B cell (primary cell): ENCODE measurements around the gene RAE1. TPM values are rescaled to one million over a fixed set of nuclear protein-coding genes. Genes with fewer than 3 reads are reported as not detected.

Experiments
- ATAC-seq: fragments of 200-7000 bp; cut with Tn5 transposase; one replicate; pipeline ENCODE4 v1.10.0; 2021; ENCODE audit warnings: low read depth, mild to moderate bottlenecking, moderate number of reproducible peaks, moderate library complexity
- CTCF ChIA-PET: fragments of 350-600 bp; sonication (Branson Sonifier 250); formaldehyde crosslinking; loops from one replicate; lab custom pipeline; 2021; ENCODE audit warnings: antibody characterized with exemption, inconsistent platforms; lab: Charles Lee
- POLR2A ChIA-PET: fragments of 350-600 bp; sonication (Branson Sonifier 250); formaldehyde crosslinking; loops from one replicate; lab custom pipeline; 2021; ENCODE audit warnings: antibody characterized with exemption; lab: Charles Lee
- DNase-seq: peaks from one replicate; pipeline ENCODE4 v3.0.0; 2013
- H2AFZ ChIP-seq: 2 replicates; pipeline ENCODE4 v1.6.1; 2012; ENCODE audit warnings: mild to moderate bottlenecking, low read depth, low read length; ENCODE audit not compliant: insufficient read depth, poor library complexity, severe bottlenecking
- H3K27ac ChIP-seq, 2 donors: 1 replicate in 1 of 2; 2 replicates in 1 of 2; pipeline ENCODE4 v1.5.1; 2012 to 2013; ENCODE audit warnings: low read length in 2 of 2, mild to moderate bottlenecking in 2 of 2, moderate library complexity in 1 of 2
- H3K27me3 ChIP-seq, 4 experiments: fragments of 200-600 bp in 1 of 4; sonication (generic) in 1 of 4; replicated peaks in 1 of 4; 1 replicate in 2 of 4; 2 replicates in 2 of 4; pipeline versions ENCODE4 v1.6.1 to v1.7.0; 2013 to 2016; ENCODE audit warnings: low read length in 3 of 4, mild to moderate bottlenecking in 2 of 4, mixed read lengths in 1 of 4, moderate library complexity in 1 of 4; ENCODE audit not compliant: insufficient read depth in 4 of 4, control insufficient read depth in 3 of 4; ENCODE audit errors: control extremely low read depth in 1 of 4
- H3K36me3 ChIP-seq, 2 experiments: replicated peaks in 1 of 2; 1 replicate in 1 of 2; 2 replicates in 1 of 2; pipeline versions ENCODE4 v1.6.1 to v1.7.1; 2013; ENCODE audit warnings: low read length in 1 of 2; ENCODE audit not compliant: insufficient read depth in 2 of 2, control insufficient read depth in 1 of 2; ENCODE audit errors: control extremely low read depth in 1 of 2, extremely low read depth in 1 of 2
- H3K4me1 ChIP-seq, 2 donors: fragments of 200-600 bp in 1 of 2; sonication (generic) in 1 of 2; 1 replicate in 1 of 2; 2 replicates in 1 of 2; pipeline versions ENCODE4 v1.5.1 to v1.6.1; 2013 to 2017; ENCODE audit warnings: low read length in 2 of 2; ENCODE audit not compliant: control insufficient read depth in 2 of 2, insufficient read depth in 2 of 2
- H3K4me2 ChIP-seq: replicated peaks from 2 replicates; pipeline ENCODE3; 2012; ENCODE audit warnings: mild to moderate bottlenecking, low read depth, low read length; ENCODE audit not compliant: poor library complexity, severe bottlenecking
- H3K4me3 ChIP-seq, 5 experiments: fragments of 200-600 bp in 1 of 5; sonication (generic) in 1 of 5; 1 replicate in 3 of 5; 2 replicates in 2 of 5; pipeline versions ENCODE4 v1.5.1 to v1.7.0; 2011 to 2016; ENCODE audit warnings: low read length in 4 of 5, mild to moderate bottlenecking in 4 of 5, low read depth in 2 of 5, control low read depth in 1 of 5, moderate library complexity in 1 of 5; ENCODE audit not compliant: insufficient read depth in 1 of 5; ENCODE audit errors: control extremely low read depth in 1 of 5, extremely low read depth in 1 of 5
- H3K79me2 ChIP-seq: fragments of 200-600 bp; sonication (generic); one replicate; pipeline ENCODE4 v1.6.0; 2016; ENCODE audit warnings: low read length; ENCODE audit not compliant: control insufficient read depth, insufficient read depth
- H3K9ac ChIP-seq: fragments of 200-600 bp; sonication (generic); 2 replicates; pipeline ENCODE4 v1.6.1; 2017; ENCODE audit warnings: mild to moderate bottlenecking, low read length, moderate library complexity
- H3K9me3 ChIP-seq, 3 donors: one replicate each; pipeline versions ENCODE4 v1.6.1 to v1.7.1; 2013; ENCODE audit warnings: low read length in 2 of 3; ENCODE audit not compliant: control insufficient read depth in 2 of 3, insufficient read depth in 1 of 3; ENCODE audit errors: control extremely low read depth in 1 of 3
- H4K20me1 ChIP-seq: 2 replicates; pipeline ENCODE4 v1.6.0; 2012; ENCODE audit warnings: mild to moderate bottlenecking, low read length; ENCODE audit not compliant: insufficient read depth, control insufficient read depth, poor library complexity, severe bottlenecking
- H3K27ac Mint-ChIP-seq: one replicate; pipeline ENCODE4 v1.8.0; 2021; ENCODE audit warnings: mixed read lengths
- H3K27me3 Mint-ChIP-seq: one replicate; pipeline ENCODE4 v1.8.0; 2021; ENCODE audit warnings: mixed read lengths
- H3K4me1 Mint-ChIP-seq: one replicate; pipeline ENCODE4 v1.8.0; 2021; ENCODE audit warnings: mixed read lengths
- H3K4me3 Mint-ChIP-seq: one replicate; pipeline ENCODE4 v1.8.0; 2021; ENCODE audit warnings: mixed read lengths
- H3K9me3 Mint-ChIP-seq: one replicate; pipeline ENCODE4 v1.8.0; 2022; ENCODE audit warnings: mixed read lengths; ENCODE audit not compliant: insufficient read depth
- EZH2 ChIP-seq: IDR thresholded peaks from 2 replicates; pipeline ENCODE4 v1.6.1; 2012; ENCODE audit warnings: borderline replicate concordance, low read depth, mild to moderate bottlenecking, moderate library complexity, low read length; ENCODE audit not compliant: insufficient read depth, poor library complexity, severe bottlenecking
- WGBS: methylation state at CpG from one replicate; pipeline ENCODE4 v1.1.5; 2013; ENCODE audit warnings: missing lambda C conversion rate; ENCODE audit not compliant: insufficient coverage; 5-methylcytosine and 5-hydroxymethylcytosine counted together
- intact Hi-C: fragments of 100-400 bp; cut with micrococcal nuclease; formaldehyde crosslinking; loops from one replicate; pipeline ENCODE4 v1.10.0; 2022
- polyA plus RNA-seq: library from polyadenylated mRNA; depleted of rRNA; stranded (reverse); fragments of >200 nt; gene quantifications from 2 replicates; pipeline ENCODE4 v1.2.3, GENCODE V29; 2012
- total RNA-seq, 2 donors: library from RNA; stranded (reverse); fragments of 120-200 nt in 1 of 2; gene quantifications; 1 replicate in 1 of 2; 2 replicates in 1 of 2; pipeline versions ENCODE4 v1.2.3 to v1.2.4, GENCODE V29; 2013 to 2022
- TF ChIP-seq, protein P1 (sequence below): fragments of 200-600 bp; IDR thresholded peaks from one replicate; pipeline ENCODE4 v1.8.0; 2022; ENCODE audit warnings: antibody characterized with exemption, mild to moderate bottlenecking

RAE1 gene
- total and polyA plus RNA-seq, 2 donors (not counting 1 experiment from before 2014, with no cell fraction given): 32.6 to 33.3 TPM

DNA sequence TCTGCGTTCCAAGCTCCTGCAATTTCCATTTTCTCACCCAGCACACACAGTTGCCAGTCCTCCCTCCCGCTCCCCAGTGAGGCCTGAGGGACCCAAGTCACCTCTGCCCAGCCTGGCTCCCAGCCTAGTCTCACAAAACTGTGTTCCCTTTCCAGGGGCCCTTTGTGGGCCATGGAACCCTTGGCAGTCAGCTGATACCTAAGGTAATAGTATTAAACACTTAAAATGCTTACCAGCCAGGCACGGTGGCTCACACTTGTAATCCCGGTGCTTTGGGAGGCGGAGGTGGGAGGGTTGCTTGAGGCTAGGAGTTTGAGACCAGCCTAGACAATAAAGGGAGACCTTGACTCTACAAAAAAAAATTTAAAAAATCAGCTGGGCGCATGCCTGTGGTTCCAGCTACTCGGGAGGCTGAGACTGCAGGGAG is 36.9 kb downstream of the RAE1 start:
- peaks cover 13% of the 10 kb centered on the region for H3K79me2 ChIP-seq
- no peak overlapping the region for H3K27ac ChIP-seq
- CTCF ChIA-PET: interaction anchor here (1.1 to 4.6 kb wide), 11 partner anchors 8 to 122 kb away, joined by 3 to 66 read pairs (median 13); no protein-coding TSS in a partner anchor
- H2AFZ ChIP-seq: no peak overlapping the region
- 100% methylated on average over 2 of the region's 7 CpGs for WGBS
- TF ChIP-seq, protein P1, sequence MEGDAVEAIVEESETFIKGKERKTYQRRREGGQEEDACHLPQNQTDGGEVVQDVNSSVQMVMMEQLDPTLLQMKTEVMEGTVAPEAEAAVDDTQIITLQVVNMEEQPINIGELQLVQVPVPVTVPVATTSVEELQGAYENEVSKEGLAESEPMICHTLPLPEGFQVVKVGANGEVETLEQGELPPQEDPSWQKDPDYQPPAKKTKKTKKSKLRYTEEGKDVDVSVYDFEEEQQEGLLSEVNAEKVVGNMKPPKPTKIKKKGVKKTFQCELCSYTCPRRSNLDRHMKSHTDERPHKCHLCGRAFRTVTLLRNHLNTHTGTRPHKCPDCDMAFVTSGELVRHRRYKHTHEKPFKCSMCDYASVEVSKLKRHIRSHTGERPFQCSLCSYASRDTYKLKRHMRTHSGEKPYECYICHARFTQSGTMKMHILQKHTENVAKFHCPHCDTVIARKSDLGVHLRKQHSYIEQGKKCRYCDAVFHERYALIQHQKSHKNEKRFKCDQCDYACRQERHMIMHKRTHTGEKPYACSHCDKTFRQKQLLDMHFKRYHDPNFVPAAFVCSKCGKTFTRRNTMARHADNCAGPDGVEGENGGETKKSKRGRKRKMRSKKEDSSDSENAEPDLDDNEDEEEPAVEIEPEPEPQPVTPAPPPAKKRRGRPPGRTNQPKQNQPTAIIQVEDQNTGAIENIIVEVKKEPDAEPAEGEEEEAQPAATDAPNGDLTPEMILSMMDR: no peak
- no peak for TF ChIP-seq EZH2
- H3K4me3 ChIP-seq: no peak overlapping the region
- H3K4me1 ChIP-seq: peaks cover 22 to 35% of the 10 kb centered on the region in 2 donors
- H3K27me3 Mint-ChIP-seq: no peaks in the 10 kb centered on the region
- H4K20me1 ChIP-seq: peaks cover 11% of the 10 kb centered on the region
- ATAC-seq (no peak), DNase-seq (no peak)
- no peaks in the 10 kb centered on the region for H3K9me3 Mint-ChIP-seq
- no peak overlapping the region for H3K4me2 ChIP-seq
- H3K4me3 Mint-ChIP-seq: no peak overlapping the region
- intact Hi-C loops: loop anchor here (2.0 to 10.0 kb wide), 2 partner anchors 47 to 233 kb away; partner anchors contain the start of gene ZBP1
- no peaks in the 10 kb centered on the region for H3K9me3 ChIP-seq
- peaks cover 20% of the 10 kb centered on the region for H3K4me1 Mint-ChIP-seq
- no peak overlapping the region for H3K9ac ChIP-seq
- H3K27ac Mint-ChIP-seq: no peak overlapping the region
- peaks cover 0 to 14% of the 10 kb centered on the region in 2 experiments for H3K36me3 ChIP-seq
- POLR2A ChIA-PET: interaction anchor here (1.7 to 7.4 kb wide), 3 partner anchors 12 to 231 kb away, joined by 5 to 109 read pairs (median 17); partner anchors contain the start of gene ZBP1
- no peaks in the 10 kb centered on the region for H3K27me3 ChIP-seq
